Astrocyte (in vitro differentiated cells and primary cell): ENCODE measurements around the gene PTGFRN.

Source experiments
- EZH2 ChIP-seq: IDR thresholded peaks from 2 replicates; pipeline ENCODE4 v1.6.1; 2012; ENCODE audit warnings: mild to moderate bottlenecking, low read length, inconsistent platforms; ENCODE audit not compliant: insufficient read depth
- TF ChIP-seq, protein P1 (sequence below): IDR thresholded peaks from 2 replicates; pipeline ENCODE4 v1.5.1; 2011; ENCODE audit warnings: low read depth, mild to moderate bottlenecking, inconsistent platforms, low read length, moderate library complexity; ENCODE audit not compliant: insufficient read depth

- TF ChIP-seq, protein P1, sequence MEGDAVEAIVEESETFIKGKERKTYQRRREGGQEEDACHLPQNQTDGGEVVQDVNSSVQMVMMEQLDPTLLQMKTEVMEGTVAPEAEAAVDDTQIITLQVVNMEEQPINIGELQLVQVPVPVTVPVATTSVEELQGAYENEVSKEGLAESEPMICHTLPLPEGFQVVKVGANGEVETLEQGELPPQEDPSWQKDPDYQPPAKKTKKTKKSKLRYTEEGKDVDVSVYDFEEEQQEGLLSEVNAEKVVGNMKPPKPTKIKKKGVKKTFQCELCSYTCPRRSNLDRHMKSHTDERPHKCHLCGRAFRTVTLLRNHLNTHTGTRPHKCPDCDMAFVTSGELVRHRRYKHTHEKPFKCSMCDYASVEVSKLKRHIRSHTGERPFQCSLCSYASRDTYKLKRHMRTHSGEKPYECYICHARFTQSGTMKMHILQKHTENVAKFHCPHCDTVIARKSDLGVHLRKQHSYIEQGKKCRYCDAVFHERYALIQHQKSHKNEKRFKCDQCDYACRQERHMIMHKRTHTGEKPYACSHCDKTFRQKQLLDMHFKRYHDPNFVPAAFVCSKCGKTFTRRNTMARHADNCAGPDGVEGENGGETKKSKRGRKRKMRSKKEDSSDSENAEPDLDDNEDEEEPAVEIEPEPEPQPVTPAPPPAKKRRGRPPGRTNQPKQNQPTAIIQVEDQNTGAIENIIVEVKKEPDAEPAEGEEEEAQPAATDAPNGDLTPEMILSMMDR = no peak
- TF ChIP-seq EZH2 = no peak
Measured at GRCh38 chr1:117001254-117001927, 91.7 kb downstream of the PTGFRN start, which contains the start of gene CD101.
